DMS79 (cell line): ENCODE results near the gene PIP4K2A.

ENCODE experiments used
- DNase-seq: peaks from one replicate; lab custom pipeline; 2025; lab: John Stamatoyannopoulos, UW

The PIP4K2A gene

GRCh38 chr10:22620140-22620857 lies 94.1 kb downstream of the PIP4K2A start:
- no peak for DNase-seq

DNA sequence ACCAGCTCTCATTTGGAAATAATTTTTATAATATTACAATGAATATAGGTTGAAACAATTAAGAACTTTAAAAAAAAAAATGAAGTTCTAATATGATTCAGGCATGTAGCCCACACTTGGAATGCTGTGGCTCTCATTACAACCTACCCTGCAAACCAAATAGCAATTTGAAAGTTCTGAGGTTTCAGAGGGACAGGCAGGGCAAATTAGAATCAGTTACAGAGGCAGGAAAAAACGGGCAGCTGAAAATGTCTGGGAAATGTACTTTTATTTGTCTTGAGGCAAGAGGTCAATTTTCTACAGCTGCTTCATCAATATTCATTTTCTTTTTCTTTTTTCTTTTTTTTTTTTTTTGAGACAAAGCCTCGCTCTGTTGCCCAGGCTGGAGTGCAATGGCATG lies 95.3 kb downstream of the PIP4K2A start:
- DNase-seq, result no peak

DNA sequence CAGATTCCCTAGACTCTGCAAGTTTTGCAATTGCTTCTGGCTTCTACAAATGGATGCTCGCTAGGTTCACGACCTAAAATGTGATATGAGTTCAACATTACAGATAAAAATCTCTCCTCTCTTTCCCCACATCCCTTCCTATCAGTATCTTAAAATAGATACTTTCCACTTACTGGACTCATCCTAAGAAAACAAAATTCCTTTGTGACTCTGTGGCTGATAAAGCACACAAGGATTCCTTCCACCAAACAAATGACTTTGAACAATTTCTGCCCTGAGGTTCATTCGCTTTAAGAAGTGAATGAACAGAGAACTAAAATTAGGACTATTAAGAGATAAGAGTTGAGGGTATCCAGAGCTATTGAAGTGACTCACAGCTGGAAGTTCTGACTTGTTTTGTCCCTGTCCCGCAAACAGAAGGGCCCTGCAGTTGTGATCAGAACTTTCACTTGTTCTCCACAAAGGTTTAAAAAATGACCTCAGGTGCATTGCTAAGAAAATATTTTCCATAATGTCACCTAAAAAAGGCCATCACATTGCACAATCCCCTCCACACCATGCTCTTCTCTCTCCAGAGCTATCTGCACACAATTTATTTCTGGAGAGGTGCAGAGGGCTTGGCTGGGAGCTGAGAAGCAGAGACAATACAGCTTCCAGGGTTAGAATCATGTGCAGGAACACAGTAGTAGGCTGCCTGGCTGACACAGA lies 96.1 kb downstream of the PIP4K2A start:
- no peak for DNase-seq

GRCh38 chr10:22617516-22617915 lies 96.9 kb downstream of the PIP4K2A start:
- no peak for DNase-seq

- no peak for DNase-seq
Observed at GRCh38 chr10:22617051-22617450, 97.3 kb downstream of the PIP4K2A start.

GRCh38 chr10:22615819-22616499 lies 98.4 kb downstream of the PIP4K2A start:
- no peak for DNase-seq

- no peak for DNase-seq
Observed at GRCh38 chr10:22615101-22615500, 99.3 kb downstream of the PIP4K2A start.

GRCh38 chr10:22613011-22613410 lies 101.4 kb downstream of the PIP4K2A start:
- DNase-seq, result no peak

DNA sequence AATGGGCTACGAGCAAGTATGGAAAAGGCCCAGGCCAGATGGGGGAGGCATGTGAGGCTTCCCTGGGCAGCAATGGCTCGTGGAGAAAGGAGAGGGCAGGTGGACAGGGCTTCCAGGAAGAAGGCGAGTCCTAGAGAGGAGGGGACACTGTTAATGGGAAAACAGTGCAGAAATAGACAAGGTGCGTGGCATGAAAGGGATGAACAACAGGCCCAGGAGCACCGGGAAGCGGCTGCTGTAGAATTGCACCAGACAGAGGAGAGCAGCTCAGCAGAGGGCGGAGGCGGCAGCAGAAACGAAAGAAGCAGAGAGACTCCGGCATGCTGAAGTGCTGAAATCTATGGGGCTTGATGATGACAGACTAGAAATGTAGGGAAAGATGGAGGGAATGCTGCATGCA lies 102.1 kb downstream of the PIP4K2A start:
- DNase-seq, result no peak

GRCh38 chr10:22611425-22612115 lies 102.8 kb downstream of the PIP4K2A start:
- DNase-seq, result no peak

- no peak for DNase-seq
Observed at GRCh38 chr10:22610610-22611009, 103.8 kb downstream of the PIP4K2A start.

- DNase-seq, result no peak
Observed at GRCh38 chr10:22609719-22610465, 104.5 kb downstream of the PIP4K2A start.

- DNase-seq, result no peak
Observed at GRCh38 chr10:22609251-22609650, 105.1 kb downstream of the PIP4K2A start.

DNA sequence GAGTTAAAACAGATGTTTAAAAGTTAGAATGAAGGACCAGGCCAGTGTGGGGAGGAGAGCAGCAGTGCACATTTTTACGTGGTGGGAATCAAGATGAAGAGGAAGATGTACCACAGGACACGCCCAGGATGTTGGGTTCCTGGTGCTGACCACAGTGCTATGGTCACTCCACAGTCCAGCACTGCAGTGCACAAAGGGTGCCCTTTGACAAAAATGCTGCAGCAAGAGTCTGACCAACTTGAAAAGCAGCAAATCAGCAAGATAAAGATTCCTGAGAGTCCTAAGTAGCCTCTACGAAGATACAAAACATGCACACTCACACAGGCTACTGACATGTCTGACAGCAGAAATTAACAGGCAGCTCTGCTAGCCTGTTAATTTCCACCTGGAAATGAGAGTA lies 107.1 kb downstream of the PIP4K2A start:
- DNase-seq, result no peak

GRCh38 chr10:22606164-22606614 lies 108.2 kb downstream of the PIP4K2A start:
- DNase-seq, result no peak

DNA sequence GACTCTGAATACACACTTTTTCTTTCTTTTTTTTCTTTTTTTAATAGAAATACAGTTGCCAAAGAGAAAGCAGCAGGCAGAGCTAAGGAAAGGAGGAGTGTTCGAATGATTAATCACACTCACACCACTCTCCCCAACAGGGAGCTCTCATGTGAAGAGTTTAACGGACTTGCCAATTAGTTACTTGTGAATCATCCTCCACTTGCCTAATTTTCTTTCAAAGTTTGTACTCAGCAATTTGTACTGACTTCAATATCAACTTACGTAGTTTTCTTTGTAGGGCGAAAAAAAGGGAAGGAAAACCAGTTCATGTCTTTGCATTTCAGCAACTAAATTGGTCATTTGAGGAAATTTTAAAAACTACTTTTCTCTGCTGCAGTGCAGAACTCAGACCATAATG lies 109.2 kb downstream of the PIP4K2A start:
- no peak for DNase-seq

DNA sequence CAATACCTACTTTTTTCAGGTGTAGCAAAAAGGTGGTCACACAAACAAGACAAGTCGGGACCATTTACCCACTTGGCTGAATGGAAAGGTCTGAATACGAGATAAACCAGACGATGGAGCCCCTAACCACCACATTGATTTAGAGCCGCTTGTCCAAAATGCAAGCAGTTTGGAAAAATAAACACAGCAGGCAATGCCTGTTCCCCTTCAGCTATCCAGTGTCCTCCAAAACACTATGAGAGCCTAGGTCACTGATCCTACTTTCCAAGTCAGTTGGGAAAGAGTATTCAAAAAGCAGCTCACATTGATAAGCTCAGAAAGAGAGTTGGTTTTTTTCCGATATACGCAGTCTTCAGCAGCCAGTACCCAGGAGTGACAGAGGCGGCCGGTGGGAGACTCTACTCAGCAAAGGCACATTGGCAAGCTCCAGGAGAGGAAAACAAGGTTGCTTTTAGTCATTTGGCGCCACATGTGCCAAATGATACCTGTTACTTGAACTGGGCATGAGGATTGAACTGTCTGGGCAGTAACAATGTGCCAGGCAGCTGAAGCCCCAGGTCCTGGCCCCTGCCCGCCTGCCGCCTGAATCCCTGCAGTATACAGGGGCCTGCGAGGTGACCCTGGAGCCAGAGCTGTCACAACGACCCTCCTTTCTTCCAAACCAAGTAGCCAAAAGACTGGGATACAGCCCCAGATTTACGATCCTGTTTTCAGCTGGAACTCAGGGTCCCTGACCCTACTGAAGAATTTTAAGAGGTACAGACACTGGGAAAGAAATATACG lies 109.8 kb downstream of the PIP4K2A start:
- DNase-seq, result no peak

DNA sequence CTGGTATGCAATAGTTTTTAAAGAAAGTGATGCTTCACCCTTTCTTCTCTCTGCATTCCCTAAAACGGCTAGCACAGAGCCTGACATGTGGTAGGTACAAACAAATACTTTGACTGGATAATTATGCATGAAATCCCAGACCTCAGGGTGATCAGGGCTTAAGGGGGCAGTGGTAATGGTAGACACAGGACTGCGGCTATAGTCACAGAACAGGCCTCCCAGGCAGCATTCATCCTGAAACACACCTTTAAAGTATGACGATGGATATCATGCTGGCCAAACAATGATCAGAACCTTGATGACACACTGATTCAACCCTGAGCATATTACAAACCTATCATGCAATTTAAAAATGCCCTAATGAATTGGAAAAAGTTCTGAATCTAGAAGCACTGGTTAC lies 110.8 kb downstream of the PIP4K2A start:
- DNase-seq, result no peak

DNA sequence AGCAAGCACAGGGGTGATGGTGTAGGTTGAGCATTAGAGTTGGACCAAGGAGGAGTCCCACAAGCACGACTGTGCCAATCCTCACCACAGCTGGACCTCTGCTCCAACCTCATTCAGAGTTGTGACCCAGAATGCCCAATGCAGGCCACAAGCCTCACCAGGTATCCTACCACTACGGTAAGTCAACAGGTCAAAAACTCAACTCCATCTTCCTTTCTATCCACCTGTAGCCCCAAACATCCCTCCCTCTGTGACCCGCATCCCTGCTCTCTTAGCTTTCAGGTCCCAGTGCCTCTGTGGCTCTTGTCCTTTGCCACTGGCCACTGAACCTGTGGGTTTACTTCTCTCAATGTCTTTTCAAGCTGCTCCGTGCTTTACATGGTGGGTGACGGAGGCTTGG lies 112.8 kb downstream of the PIP4K2A start:
- no peak for DNase-seq

DNA sequence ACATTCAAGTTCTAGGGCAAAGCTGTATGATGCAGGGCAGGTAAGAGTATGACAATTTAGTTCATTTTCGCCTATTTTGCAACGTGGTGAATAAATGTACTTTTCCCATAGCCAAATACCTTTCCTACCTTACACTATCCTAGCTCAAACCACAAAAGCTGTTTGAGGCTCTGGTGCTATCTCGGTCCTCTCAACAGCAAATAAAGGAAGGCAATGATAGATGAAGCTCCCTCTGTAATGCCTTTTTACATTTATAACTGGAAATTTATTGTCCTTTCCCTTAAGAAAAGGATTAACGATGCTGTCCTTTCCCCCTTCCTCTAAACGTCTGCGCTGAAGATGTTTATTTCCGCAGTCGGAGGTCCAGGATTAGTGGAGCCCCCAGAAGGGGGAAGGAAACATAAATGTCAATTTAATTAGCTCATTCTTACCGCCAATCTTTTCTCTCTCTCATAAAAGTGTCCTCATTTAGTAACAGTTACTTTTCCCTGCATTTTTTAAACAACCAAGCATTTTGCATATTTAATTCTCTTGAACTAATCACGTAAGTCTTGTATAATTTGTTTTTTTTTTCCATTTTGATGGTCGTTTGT lies 114.6 kb downstream of the PIP4K2A start:
- DNase-seq, result no peak
